BJ (cell line): ENCODE results near the gene RUNX2. TPM values are rescaled to one million over a fixed set of nuclear protein-coding genes. Genes with fewer than 3 reads are reported as not detected.

Source experiments
- CTCF ChIA-PET: fragments of 350-600 bp; formaldehyde crosslinking; extraction: SDS; loops from one replicate; lab custom pipeline; 2021; ENCODE audit warnings: antibody characterized with exemption, inconsistent platforms; lab: Yijun Ruan, JAX
- POLR2A ChIA-PET: fragments of 300-600 bp; sonication (Branson Sonifier 250); formaldehyde crosslinking; extraction: SDS; loops from one replicate; lab custom pipeline; 2021; ENCODE audit warnings: antibody characterized with exemption; lab: Charles Lee
- DNase-seq: peaks from one replicate; pipeline ENCODE4 v3.0.0-alpha.2; 2011; ENCODE audit warnings: low read depth
- H3K27me3 ChIP-seq: 2 replicates; pipeline ENCODE4 v1.6.0; 2011; ENCODE audit warnings: low read length; ENCODE audit not compliant: control insufficient read depth, insufficient read depth
- H3K36me3 ChIP-seq: 2 replicates; pipeline ENCODE4 v1.5.1; 2011; ENCODE audit warnings: low read length; ENCODE audit not compliant: control insufficient read depth, insufficient read depth
- H3K4me3 ChIP-seq: 2 replicates; pipeline ENCODE4 v1.5.1; 2011; ENCODE audit warnings: low read depth, mild to moderate bottlenecking, control low read depth, low read length
- polyA plus RNA-seq: library from polyadenylated mRNA; depleted of rRNA; stranded (reverse); fragments of >200 nt; gene quantifications from 2 replicates; pipeline ENCODE4 v1.2.3, GENCODE V29; 2011
- TF ChIP-seq, protein P1 (sequence below): IDR thresholded peaks from 2 replicates; pipeline ENCODE4 v1.5.1; 2011; ENCODE audit warnings: low read depth, mild to moderate bottlenecking, control low read depth, inconsistent platforms, low read length, moderate library complexity; ENCODE audit not compliant: insufficient read depth

The RUNX2 gene
- polyA plus RNA-seq, 1 experiment: 1.5 TPM

DNA sequence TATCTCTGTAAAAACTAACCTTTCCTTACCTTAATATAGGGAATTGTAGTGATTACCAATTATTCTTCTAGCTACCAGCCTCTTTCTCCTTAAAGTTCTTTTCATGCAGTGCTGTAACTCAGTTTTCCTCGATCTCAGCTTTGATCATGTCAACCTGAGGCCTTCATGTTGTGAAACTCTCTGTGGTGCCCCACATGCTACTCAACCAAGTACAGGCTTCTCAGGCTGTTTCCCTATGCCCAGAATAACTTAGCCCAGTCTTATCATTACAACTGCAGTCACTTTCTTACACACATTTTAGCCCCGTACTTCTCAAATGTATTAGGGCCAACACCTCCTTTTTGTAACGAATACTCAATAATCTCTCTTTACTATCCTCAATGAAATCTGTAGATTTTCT lies 139.7 kb downstream of the RUNX2 start:
- ChIA-PET POLR2A (no interaction called here), CTCF (no interaction called here)
- DNase-seq: no peak
- Histone ChIP-seq H3K27me3 (no peaks in the 10 kb centered on the region), H3K36me3 (no peaks in the 10 kb centered on the region), H3K4me3 (no peak overlapping the region)
- TF ChIP-seq, protein P1, sequence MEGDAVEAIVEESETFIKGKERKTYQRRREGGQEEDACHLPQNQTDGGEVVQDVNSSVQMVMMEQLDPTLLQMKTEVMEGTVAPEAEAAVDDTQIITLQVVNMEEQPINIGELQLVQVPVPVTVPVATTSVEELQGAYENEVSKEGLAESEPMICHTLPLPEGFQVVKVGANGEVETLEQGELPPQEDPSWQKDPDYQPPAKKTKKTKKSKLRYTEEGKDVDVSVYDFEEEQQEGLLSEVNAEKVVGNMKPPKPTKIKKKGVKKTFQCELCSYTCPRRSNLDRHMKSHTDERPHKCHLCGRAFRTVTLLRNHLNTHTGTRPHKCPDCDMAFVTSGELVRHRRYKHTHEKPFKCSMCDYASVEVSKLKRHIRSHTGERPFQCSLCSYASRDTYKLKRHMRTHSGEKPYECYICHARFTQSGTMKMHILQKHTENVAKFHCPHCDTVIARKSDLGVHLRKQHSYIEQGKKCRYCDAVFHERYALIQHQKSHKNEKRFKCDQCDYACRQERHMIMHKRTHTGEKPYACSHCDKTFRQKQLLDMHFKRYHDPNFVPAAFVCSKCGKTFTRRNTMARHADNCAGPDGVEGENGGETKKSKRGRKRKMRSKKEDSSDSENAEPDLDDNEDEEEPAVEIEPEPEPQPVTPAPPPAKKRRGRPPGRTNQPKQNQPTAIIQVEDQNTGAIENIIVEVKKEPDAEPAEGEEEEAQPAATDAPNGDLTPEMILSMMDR: no peak

- H3K4me3 ChIP-seq: no peak overlapping the region
- CTCF ChIA-PET: no interaction called here
- no peaks in the 10 kb centered on the region for H3K27me3 ChIP-seq
- DNase-seq: no peak
- POLR2A ChIA-PET: interaction anchor here (0.6 kb wide), 1 partner anchor 746 kb away, joined by 3 read pairs; no protein-coding TSS in a partner anchor
- no peaks in the 10 kb centered on the region for H3K36me3 ChIP-seq
- TF ChIP-seq, protein P1: no peak
These were observed 141.5 kb downstream of the RUNX2 start for GRCh38 chr6:45469663-45470062.

DNA sequence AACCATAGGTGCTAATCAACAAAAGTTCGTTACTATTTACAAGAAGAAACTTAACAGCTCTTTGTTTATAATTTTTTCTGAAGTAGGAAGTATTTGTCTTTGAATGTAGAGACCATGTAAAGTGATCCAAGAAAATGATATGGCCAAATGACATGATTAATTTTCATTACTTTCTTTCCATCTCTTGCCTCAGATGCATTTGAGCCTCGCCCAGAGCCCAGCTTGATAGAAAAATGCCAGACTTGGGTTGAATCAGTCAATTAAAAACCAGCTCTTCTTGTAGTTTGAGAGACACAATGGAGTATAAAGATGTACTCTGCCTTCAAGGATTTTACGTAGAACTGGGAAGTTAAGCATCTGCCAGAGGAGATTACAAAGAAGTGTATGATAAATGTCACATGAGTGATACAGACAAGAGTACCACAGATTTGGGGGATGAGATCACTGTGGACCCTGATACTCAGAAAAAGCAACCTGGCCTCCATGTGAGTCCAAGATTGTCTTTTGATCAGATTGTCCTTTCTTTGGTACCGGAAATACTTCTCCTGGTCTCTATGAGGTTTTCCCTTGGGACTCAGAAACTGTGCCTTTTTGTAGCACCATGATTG lies 142.1 kb downstream of the RUNX2 start:
- TF ChIP-seq, protein P1: no peak
- Histone ChIP-seq H3K4me3 (no peak overlapping the region), H3K27me3 (no peaks in the 10 kb centered on the region), H3K36me3 (no peaks in the 10 kb centered on the region)
- ChIA-PET POLR2A (interaction anchor here (0.6 kb wide), 1 partner anchor 747 kb away, joined by 3 read pairs; no protein-coding TSS in a partner anchor), CTCF (no interaction called here)
- no peak for DNase-seq

GRCh38 chr6:45472382-45472781 lies 144.3 kb downstream of the RUNX2 start:
- no peak for DNase-seq
- Histone ChIP-seq H3K27me3 (no peaks in the 10 kb centered on the region), H3K36me3 (no peaks in the 10 kb centered on the region), H3K4me3 (no peak overlapping the region)
- TF ChIP-seq, protein P1: no peak
- ChIA-PET CTCF (no interaction called here), POLR2A (no interaction called here)

DNA sequence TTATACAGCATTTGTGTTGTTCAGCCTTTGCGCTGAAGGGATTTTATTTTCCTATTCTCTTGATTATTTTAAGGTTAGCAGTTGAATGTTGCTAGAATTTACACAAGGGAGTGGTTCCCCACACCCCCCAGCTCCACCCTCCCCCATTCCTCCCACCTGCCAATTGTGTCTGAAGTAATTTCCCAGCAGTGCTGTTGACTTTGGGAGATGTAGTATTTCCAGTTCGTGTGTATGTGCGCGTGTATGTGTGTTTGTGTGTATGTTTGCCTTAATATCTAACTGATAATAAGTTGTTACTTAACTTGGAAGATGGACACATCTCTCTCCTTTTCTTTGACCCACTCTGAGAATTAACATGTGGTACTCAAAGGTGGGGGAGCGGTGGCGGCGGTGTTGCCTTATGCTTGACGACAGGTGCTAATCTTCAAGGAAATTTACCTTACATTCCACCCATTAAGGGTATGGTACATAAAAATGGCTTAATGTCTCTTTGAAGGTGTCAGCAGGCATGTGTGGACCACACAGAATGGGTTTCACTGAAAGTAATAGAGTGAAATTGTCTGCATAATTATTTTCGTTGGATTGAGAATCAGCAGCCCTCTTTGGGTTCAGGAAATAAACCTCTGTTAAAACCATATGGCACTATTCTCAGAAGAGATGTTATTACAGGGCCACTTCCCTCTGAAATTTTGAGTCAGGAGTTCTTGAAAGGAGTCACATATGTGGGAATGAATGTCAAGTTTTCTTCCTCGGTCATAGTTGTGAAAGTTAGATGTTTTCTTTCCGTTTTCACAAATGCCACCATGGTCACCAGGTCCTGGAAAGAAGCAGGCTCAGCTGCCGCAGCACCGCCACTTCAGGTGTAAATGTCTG lies 145.2 kb downstream of the RUNX2 start:
- no peak for DNase-seq
- H3K27me3 ChIP-seq: no peaks in the 10 kb centered on the region
- TF ChIP-seq, protein P1: no peak
- ChIA-PET POLR2A (no interaction called here), CTCF (no interaction called here)
- no peaks in the 10 kb centered on the region for H3K36me3 ChIP-seq
- H3K4me3 ChIP-seq: no peak overlapping the region
